GM12872 (cell line): ENCODE measurements around the gene MAD2L2.

Experiments used
- TF ChIP-seq, protein P1 (sequence below): IDR thresholded peaks from 3 replicates; pipeline ENCODE4 v1.5.1; 2011; ENCODE audit warnings: low read depth, mild to moderate bottlenecking, low read length, moderate library complexity; ENCODE audit not compliant: insufficient read depth

The MAD2L2 gene

DNA sequence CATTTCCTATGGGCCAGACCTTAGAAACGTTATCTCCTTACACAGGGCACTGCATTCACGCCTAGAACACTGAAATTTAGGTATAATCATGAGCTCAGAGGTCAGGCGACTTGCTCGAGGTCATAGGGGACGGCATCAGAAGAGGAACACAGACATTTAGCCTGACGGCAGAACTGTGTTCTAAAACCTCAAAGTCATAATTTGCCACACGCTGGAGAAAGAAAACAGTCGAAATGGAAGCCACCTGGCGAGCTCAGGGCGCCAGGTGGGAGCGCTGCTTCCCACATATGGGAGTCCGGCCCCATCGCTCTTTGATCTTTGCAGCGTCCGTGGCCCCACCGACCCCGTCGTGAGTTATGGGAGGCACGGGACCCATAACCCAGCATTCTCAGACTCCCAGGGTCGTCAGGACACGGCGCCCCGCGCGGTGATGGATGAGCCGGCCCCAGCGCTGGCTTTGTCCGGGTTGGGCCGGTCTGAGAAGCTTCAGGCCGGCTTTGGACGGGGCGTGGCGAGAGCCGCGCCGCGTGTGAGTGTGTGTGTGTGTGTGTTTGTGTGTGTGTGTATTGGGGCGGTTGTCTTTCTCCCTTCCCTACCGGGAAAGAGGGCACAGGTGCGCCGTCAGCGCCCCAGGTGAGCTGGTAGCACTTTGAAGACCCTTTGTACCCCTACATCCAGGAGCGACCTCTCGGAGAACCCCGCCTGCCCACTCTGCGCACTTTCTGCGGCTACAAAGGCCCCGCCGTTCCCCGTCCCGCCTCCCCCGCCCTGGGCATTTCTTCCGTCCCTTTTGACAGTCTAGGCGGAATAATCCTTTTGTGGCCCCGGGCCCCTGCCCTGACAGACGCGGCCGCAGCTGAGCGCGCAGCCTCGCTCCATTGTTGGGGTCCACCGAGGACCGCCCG is 9.7 kb upstream of the MAD2L2 start:
- TF ChIP-seq, protein P1, sequence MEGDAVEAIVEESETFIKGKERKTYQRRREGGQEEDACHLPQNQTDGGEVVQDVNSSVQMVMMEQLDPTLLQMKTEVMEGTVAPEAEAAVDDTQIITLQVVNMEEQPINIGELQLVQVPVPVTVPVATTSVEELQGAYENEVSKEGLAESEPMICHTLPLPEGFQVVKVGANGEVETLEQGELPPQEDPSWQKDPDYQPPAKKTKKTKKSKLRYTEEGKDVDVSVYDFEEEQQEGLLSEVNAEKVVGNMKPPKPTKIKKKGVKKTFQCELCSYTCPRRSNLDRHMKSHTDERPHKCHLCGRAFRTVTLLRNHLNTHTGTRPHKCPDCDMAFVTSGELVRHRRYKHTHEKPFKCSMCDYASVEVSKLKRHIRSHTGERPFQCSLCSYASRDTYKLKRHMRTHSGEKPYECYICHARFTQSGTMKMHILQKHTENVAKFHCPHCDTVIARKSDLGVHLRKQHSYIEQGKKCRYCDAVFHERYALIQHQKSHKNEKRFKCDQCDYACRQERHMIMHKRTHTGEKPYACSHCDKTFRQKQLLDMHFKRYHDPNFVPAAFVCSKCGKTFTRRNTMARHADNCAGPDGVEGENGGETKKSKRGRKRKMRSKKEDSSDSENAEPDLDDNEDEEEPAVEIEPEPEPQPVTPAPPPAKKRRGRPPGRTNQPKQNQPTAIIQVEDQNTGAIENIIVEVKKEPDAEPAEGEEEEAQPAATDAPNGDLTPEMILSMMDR = no peak

DNA sequence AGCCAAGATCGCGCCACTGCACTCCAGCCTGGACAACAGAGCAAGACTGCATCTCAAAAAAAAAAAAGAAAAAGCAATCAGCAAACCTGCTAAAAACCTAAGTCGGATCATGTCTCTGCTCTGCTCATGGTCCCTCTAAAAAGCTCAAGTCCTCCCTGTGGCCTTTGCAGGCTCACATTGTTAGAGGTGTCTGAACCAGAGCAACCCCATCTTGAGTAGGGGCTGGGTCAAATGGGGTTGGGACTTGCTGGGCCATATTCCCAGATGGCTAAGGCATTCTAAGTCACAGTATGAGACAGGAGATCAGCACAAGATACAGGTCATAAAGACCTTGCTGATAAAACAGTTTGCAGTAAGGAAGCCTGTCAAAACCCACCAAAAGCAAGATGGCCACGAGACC is 7.6 kb upstream of the MAD2L2 start:
- TF ChIP-seq, protein P1 = no peak

DNA sequence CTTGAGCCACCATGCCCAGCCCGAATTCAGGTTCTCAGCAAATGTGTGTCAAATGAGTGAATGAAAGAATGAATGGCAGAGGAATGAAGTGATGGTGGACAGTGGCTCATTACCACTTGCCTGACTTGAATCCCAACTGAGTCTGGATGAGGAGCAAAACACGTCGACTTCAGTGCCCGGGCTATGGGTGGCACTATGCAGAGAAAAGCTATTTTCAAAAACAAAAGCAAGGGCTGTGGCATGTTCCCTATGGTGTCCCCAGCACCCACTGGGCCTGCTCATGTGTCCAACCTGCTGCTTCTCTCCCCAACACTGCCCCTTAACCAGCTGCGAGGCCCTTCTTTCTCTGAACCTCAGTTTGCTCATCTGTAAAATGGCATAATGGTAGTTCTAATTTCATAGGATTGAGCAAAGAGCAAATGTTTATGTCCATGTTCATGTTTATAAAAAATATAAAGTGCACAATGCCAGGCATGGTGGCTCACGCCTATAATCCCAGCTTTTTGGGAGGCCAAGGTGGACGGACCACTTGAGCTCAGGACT is 4.3 kb upstream of the MAD2L2 start:
- TF ChIP-seq, protein P1 = no peak

DNA sequence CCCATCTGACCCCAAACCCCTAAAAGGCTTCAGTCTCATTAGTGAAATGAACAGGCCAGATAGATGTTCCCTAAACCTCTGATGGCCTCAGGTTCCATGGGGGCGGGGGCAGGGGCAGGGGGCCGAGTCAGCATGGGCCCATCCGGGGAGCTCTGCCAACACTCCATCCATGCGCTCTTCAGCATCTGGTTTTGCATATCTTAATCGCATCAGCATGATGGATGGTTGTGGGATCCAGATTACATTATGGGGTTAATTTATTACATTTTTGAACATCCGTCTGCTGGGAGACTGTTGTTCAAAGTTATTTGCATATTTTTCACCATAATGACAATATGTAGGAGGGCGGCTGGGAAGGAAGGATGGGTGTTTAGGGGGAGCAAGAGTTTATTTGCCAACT is 3.1 kb upstream of the MAD2L2 start:
- TF ChIP-seq, protein P1 = no peak

DNA sequence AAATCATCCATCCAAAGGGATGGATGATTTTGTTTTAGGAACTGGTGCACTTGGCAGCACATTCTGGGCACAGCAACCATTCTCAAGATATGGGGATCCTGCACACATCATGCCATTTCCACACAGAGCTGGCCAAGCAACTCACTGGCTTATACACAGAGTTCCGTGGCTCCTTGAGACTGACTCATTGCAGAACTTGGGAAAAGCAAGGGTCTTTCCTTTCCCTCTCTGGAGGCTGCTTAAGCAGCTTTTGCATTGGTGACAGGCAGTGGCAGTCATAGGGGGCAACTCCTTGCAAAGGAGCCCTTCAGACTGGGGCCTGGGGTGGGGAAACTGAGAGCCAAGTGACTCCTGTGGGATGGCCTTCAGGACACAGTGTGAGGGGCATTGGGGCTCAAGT is 1.9 kb upstream of the MAD2L2 start:
- TF ChIP-seq, protein P1 = no peak

DNA sequence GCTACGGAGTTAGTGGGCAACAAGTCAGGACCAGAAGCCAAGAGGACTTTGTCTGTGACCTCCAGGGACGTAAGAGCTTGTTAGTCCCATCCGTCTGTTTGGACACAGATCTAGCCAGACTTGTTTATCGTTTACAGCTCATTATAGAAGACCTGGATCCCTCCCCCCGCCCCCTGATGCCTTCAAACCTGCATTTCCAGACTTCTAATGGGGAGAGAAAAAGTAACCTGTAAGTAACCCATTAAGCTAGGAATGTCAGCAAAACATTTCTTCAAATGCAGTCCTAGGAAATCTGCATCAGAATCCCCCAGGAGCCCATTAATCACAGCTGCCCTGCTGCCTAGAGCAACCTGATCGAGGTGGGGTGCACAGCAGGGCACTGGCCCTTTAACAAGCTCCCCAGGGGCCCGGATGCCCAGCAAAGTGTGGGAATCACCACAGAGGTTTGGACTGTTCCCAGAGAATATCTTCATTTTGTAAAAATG is 1.4 kb upstream of the MAD2L2 start:
- TF ChIP-seq, protein P1 = no peak

DNA sequence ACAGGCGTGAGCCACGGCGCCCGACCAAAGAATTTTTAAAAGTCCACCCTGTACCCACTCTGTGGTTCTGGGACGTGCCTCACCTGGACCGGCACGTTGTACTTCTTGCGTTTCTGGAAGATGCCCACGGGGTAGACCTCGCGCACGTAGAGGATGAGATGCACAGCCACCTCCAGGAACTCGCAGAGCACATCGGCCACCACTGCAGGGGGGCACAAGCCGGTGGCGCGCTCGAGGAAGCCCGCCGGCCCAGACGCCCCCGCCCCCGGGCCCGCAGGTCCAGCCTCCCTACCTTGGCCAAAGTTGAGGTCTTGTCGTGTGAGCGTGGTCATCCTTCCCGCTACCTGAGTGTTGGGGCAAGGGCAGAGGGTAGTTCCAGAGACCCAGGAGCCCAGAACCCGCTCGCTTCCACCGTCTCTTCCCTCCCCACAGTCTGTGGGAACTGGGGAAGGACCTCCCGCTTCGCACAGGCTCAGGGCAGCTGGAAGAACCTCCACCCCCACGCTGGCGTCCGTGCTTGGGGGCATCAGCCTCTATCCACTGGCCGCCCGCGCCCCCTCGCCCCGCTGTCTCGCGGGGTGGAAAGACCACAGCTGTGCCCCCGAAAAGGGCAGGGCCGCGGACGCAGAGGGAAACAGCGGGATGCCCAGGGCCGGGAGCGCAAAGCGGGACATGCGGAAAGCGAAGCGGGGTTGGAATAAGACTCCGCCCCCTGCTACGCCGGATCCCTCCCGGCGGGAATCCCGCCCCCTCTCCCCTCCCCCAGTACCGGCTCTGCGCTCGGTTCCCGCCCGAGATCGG is 478 bp downstream of the MAD2L2 start:
- TF ChIP-seq, protein P1 = no peak
